HG02884 (cell line): ENCODE measurements around the gene METTL8.
"Not testable (repeated sequence)": the region's sequence is repeated elsewhere in the genome, so short reads cannot be mapped to it uniquely, and the experiment has no call there.

ENCODE experiments used
- ATAC-seq: cut with Tn5 transposase; IDR thresholded peaks from one replicate; pipeline ENCODE4 v1.9.1; 2021; ENCODE audit warnings: mild to moderate bottlenecking, moderate library complexity; ENCODE audit not compliant: unreplicated experiment

Gene METTL8

GRCh38 chr2:171402906-171403580, 30.7 kb downstream of the METTL8 start:
- ATAC-seq: no peak

DNA sequence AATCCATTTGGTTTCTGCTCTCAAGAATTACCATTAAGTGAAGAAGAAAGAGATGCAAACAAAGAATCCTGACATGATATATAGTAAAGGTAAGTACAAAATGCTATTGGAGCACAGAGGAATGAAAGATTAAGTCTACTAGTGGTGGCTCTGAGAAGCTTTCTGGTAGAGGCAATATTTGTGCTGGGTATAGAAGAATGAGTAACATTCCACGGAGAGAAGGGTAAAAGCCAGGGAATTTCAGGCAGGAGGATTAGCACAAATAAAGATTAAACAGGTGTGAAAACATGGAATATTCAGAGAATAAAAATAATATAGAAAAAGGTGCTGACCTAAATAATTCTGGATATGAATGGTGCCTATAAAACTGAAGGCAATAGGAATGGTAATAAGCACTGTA, 31.8 kb downstream of the METTL8 start:
- ATAC-seq: no peak

DNA sequence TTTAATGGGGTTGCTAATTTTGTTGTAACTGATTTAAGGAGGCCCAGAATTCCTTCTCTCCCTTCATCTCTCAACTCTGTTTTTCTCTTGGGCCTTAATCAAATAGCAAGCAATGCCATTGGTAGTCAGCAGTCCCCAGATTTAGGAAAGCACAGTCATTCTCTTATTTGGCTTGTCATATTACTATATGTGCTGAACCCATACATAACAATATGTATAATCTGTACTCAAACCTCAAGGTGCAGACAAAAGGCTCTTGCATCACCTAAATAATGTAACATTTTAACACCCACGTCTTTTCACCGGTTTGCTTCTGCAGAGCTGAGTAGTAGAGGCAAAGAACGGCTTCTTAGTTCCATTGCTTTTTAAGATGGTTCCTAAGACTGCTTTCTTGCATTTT, 33.4 kb downstream of the METTL8 start:
- ATAC-seq: no peak

- ATAC-seq: no peak
These were observed 34.5 kb downstream of the METTL8 start for GRCh38 chr2:171399292-171399691.

DNA sequence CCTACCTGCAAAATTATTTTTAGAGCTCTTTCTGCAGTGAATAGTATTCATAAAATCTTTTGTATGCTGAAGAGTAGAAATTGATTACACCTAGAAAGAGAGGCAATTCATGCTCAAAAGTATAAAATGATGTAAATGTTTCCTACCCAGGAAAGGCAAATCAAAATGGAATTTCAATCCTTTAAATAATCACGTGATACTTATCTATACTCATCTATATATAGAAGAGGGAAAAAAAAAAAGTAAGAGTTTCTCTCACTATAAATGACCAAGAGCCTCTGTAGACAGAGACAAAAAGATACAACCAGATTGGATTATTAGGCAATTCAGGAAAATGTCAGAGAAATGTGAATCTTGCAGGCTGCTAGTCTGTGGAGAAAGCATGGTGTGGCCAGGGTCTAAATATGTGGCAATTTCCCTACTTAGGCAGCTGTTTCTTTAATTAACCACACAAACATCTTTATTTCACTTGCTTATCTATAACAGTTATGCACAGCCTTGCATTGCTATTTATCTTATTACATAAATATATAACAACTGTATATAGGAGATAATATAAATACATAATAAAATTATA, 39.5 kb downstream of the METTL8 start:
- no peak for ATAC-seq

DNA sequence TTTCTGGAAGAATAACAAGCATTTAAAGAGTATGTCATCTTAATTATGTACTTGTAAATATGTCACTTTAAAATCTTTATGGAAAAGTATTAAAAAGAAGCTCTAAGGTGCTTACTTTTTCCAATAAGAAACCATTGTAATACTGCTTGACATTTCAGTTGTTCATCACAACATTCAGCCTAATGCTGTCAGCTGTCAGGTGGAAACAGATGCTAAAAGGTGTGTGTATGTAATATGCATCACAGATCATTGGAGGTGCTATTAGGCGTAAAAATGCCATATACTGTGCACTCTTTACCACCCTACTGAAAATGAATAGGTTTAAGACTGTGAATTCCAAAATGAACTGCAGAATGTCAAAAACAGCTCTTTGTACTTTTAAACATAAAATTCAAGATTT, 40.3 kb downstream of the METTL8 start:
- no peak for ATAC-seq

- no peak for ATAC-seq
These were observed 42.3 kb downstream of the METTL8 start for GRCh38 chr2:171391532-171391931.

GRCh38 chr2:171390941-171391516, 42.8 kb downstream of the METTL8 start:
- no peak for ATAC-seq

DNA sequence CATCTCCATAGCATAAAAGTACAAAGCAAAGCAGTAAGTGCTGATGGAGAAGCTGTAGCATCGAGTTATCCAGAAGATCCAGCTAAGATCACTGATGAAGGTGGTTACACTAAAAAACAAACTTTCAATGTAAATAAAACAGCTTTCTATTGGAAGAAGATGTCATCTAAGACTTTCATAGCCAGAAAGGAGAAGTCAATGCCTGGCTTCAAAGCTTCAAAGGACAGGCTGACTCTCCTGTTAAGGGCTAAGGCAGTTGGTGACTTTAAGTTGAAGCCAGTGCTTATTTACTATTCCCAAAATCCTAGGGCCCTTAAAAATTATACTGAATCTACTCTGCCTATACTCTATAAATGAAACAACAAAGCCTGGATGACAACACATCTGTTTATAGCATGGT, 44.0 kb downstream of the METTL8 start:
- ATAC-seq: no peak

DNA sequence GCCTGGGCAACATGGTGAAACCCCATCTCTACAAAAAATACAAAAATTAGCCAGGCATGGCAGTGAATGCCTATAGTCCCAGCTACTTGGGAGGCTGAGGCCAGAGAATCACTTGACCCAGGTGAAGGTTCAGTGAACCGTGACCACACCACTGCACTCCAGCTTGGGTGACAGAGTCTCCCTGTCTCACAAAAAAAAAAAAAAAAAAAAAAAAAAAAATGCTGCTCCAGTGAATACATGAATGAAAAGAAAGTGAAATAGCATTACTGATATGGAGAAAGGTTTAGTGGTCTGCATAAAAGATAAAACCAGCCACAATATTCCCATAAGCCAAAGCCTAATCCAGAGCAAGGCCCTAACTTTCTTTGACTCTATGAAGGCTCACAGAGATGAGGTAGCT, 44.5 kb downstream of the METTL8 start:
- ATAC-seq: no peak

DNA sequence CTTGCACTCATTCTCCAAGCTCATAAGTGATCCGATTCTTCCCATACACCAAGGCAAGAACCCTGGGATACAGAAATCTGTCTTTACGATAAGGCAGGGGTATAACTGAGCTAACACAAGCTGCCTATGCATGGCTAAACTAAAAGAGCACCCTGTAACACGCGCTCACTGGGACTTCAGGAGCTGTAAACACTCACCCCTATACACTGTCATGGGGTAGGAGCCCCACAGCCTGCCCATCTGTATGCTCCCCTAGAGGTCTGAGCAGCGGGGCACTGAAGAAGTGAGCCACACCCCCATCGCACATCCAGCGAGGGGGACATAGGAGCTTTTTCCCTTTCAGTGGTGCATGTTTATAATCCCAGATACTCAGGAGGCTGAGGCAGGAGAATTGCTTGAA, 46.7 kb downstream of the METTL8 start:
- ATAC-seq: no peak

DNA sequence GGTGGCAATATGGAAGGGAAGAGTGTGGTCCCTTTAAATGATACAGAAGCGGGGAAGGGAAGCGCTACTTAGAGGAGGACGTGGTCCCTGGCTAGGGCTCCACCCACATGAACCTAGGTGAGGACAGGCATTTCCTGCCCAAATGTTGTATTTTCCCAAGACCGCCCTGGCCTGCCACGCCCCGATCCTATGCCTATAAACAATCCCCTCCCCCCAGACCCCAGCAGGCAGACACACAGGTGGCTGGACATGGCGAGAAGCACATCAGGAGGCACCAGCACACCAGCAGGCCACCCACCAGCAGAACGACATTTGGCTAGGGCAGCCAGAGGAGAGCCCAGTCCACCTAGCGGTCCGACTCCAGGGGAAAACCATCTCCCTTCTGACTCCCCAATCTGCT, 47.2 kb downstream of the METTL8 start:
- ATAC-seq: no peak

- no peak for ATAC-seq
These were observed 50.7 kb downstream of the METTL8 start for GRCh38 chr2:171383134-171383533.

DNA sequence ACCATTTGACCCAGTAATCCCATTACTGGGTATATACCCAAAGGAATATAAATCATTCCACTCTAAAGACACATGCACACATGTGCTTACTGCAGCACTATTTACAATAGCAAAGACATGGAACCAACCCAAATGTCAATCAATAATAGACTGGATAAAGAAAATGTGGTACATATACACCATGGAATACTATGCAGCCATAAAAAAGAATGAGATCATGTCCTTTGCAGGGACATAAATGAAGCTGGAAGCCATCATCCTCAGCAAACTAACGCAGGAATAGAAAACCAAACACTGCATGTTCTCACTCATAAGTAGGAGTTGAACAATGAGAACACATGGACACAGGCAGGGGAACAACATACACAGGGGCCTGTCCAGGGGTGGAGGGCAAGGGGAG, 51.6 kb downstream of the METTL8 start:
- not testable (repeated sequence) for ATAC-seq

DNA sequence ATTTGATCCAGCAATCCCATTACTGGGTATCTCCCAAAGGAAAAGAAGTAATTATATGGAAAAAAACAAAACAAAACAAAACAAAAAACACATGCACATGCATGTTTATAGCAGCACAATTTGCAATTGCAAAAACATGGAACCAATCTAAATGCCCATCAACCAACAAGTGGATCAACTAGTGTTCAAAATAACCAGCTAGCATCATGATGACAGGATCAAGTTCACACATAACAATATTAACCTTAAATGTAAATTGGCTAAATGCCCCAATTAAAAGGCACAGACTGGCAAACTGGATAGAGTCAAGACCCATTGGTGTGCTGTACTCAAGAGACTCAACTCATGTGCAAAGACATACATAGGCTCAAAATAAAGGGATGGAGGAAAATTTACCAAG, 55.9 kb downstream of the METTL8 start:
- ATAC-seq: not testable (repeated sequence)

GRCh38 chr2:171367692-171368091, 66.1 kb downstream of the METTL8 start:
- no peak for ATAC-seq

DNA sequence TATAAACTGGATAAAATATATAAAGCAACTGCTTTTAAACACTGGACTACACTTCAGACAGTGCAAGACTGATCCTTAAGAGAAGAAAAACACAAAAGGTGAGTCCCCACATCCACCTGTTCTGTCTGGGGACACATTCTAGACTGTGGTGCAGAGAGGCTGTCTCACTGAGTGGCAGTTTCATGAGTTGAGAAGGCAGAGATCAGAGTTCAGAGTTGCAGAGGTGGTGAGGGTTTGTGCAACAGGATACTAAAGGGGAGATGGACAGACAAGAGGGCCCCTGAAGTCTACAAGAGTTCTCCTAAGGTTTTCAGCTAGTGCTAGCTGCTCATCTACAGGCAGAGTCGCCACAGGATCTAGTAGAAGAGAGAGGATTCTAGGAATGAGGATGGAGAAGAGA, 68.0 kb downstream of the METTL8 start:
- ATAC-seq: no peak

- no peak for ATAC-seq
These were observed 68.6 kb downstream of the METTL8 start for GRCh38 chr2:171365232-171365631.

- ATAC-seq: no peak
These were observed 71.4 kb downstream of the METTL8 start for GRCh38 chr2:171362396-171362795.

- no peak for ATAC-seq
These were observed 72.9 kb downstream of the METTL8 start for GRCh38 chr2:171360905-171361304.

DNA sequence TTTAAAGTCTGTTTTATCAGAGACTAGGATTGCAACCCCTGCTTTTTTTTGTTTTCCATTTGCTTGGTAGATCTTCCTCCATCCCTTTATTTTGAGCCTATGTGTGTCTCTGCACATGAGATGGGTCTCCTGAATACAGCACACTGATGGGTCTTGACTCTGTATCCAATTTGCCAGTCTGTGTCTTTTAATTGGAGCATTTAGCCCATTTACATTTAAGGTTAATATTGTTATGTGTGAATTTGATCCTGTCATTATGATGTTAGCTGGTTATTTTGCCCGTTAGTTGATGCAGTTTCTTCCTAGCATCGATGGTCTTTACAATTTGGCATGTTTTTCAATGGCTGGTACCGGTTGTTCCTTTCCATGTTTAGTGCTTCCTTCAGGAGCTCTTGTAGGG, 80.0 kb downstream of the METTL8 start:
- not testable (repeated sequence) for ATAC-seq

DNA sequence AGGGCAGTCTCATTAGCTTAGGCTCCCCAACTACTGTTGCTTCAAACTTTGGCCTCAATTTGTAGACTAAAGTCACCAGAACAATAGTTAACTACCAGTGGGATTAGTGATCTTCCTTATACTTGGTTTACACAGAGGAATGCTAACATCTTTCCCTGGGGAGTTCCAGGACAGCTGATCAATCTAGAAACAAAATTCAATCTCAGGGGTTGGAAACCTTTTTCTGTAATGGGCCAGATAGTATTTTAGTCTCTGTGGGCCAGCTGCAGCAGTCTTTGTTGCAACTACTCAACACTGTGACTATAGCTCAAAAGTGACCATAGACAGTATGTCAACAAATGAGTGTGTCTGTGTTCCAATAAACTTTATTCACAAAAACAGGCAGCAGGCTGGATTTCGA, 85.7 kb downstream of the METTL8 start:
- ATAC-seq: no peak

GRCh38 chr2:171347591-171348032, 86.2 kb downstream of the METTL8 start:
- no peak for ATAC-seq
